HFFc6 (cell line): ENCODE data around the gene KCNIP1. TPM values are rescaled to one million over a fixed set of nuclear protein-coding genes. Genes with fewer than 3 reads are reported as not detected.

Source experiments
- DNase-seq: peaks from one replicate; pipeline ENCODE4 v3.0.0-alpha.2; 2018
- H3K27ac Mint-ChIP-seq: 2 replicates; pipeline ENCODE4 v1.8.0; 2020; ENCODE audit warnings: mild to moderate bottlenecking, mixed read lengths
- H3K27me3 Mint-ChIP-seq: 2 replicates; pipeline ENCODE4 v1.8.0; 2021; ENCODE audit warnings: mild to moderate bottlenecking, moderate library complexity, mixed read lengths; ENCODE audit not compliant: insufficient read depth
- H3K36me3 Mint-ChIP-seq: 2 replicates; pipeline ENCODE4 v1.8.0; 2021; ENCODE audit warnings: low read depth, mixed read lengths
- H3K4me1 Mint-ChIP-seq: 2 replicates; pipeline ENCODE4 v1.8.0; 2020; ENCODE audit warnings: low read depth, mixed read lengths
- H3K4me3 Mint-ChIP-seq: 2 replicates; pipeline ENCODE4 v1.8.0; 2020; ENCODE audit warnings: mild to moderate bottlenecking, moderate library complexity, mixed read lengths
- H3K9me3 Mint-ChIP-seq: 2 replicates; pipeline ENCODE4 v1.8.0; 2020; ENCODE audit warnings: mild to moderate bottlenecking, mixed read lengths
- long read RNA-seq: library from polyadenylated mRNA; unstranded; transcript quantifications from one replicate; pipeline ENCODE4 v2.0.0, GENCODE V29; 2019
- total RNA-seq, 6 experiments: library from RNA; stranded (reverse); fragmentation: NEBNext Ultra II Directional; extraction: Animal tissue kit (Norgen Biotek cat#: 25700); gene quantifications; 2 replicates in 1 of 6; 3 replicates in 5 of 6; pipeline ENCODE4 v1.2.3, GENCODE V29; 2021
- TF ChIP-seq, protein P1 (sequence below): fragments of 200-600 bp; sonication (generic); IDR thresholded peaks from 2 replicates; pipeline ENCODE4 v1.5.0; 2021; ENCODE audit warnings: antibody characterized with exemption, mild to moderate bottlenecking

Gene KCNIP1
- not detected for total RNA-seq
- long read RNA-seq, result 0 reads

DNA sequence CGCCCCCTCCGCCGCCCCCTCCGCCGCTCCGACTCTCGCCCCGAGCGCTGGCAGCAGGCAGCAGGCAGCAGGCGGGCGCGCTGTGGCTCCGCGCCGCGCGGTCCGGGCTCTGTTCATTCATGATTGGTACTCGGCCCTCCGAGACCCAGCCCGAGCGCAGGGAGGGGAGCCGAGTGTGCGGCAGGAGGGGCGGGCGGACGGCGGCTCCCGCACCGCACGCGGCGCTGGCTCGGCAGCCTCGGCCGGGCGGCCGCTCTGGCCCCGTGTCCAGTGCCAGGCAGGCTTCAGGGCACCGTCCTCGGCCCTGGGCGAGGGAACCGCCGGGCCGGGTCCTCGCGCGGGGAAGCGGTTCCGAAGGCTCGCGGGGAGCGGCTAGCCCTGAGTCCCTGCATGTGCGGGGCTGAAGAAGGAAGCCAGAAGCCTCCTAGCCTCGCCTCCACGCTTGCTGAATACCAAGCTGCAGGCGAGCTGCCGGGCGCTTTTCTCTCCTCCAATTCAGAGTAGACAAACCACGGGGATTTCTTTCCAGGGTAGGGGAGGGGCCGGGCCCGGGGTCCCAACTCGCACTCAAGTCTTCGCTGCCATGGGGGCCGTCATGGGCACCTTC lies at the start of gene KCNIP1:
TSS of gene KCNIP1 (plus strand) at position 31 of the 607 bp plus-strand sequence.
- Mint-ChIP-seq H3K27me3 (peaks cover 26% of the 10 kb centered on the region), H3K4me3 (no peak within 1 kb of the TSS), H3K36me3 (no peaks in the 10 kb centered on the region), H3K27ac (no peak within 1 kb of the TSS), H3K9me3 (no peaks in the 10 kb centered on the region; the same call in none of the 2 replicates), H3K4me1 (no peaks in the 10 kb centered on the region)
- TF ChIP-seq, protein P1, sequence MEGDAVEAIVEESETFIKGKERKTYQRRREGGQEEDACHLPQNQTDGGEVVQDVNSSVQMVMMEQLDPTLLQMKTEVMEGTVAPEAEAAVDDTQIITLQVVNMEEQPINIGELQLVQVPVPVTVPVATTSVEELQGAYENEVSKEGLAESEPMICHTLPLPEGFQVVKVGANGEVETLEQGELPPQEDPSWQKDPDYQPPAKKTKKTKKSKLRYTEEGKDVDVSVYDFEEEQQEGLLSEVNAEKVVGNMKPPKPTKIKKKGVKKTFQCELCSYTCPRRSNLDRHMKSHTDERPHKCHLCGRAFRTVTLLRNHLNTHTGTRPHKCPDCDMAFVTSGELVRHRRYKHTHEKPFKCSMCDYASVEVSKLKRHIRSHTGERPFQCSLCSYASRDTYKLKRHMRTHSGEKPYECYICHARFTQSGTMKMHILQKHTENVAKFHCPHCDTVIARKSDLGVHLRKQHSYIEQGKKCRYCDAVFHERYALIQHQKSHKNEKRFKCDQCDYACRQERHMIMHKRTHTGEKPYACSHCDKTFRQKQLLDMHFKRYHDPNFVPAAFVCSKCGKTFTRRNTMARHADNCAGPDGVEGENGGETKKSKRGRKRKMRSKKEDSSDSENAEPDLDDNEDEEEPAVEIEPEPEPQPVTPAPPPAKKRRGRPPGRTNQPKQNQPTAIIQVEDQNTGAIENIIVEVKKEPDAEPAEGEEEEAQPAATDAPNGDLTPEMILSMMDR, result no peak
- DNase-seq, result no peak

DNA sequence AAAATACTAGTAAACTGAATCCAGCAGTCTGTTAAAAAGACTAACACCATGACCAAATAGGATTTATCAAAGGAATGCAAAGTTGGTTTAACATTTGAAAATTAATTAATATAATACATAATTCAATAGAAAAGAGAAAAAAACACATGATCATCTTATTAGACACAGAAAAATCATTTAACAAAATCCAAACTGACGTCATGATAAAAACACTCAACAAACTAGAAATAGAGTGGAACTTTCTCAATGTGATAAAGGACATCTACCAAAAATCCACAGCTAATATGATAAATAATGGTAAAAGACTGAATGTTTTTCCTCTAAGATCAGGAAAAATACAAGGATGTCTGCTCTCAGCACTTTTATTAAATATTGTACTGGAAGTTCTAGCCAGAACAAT lies 40.4 kb upstream of the KCNIP1 start:
- Mint-ChIP-seq H3K27me3 (no peaks in the 10 kb centered on the region), H3K4me3 (no peak overlapping the region), H3K9me3 (peaks cover 7% of the 10 kb centered on the region; the same call in 1 of the 2 replicates)

DNA sequence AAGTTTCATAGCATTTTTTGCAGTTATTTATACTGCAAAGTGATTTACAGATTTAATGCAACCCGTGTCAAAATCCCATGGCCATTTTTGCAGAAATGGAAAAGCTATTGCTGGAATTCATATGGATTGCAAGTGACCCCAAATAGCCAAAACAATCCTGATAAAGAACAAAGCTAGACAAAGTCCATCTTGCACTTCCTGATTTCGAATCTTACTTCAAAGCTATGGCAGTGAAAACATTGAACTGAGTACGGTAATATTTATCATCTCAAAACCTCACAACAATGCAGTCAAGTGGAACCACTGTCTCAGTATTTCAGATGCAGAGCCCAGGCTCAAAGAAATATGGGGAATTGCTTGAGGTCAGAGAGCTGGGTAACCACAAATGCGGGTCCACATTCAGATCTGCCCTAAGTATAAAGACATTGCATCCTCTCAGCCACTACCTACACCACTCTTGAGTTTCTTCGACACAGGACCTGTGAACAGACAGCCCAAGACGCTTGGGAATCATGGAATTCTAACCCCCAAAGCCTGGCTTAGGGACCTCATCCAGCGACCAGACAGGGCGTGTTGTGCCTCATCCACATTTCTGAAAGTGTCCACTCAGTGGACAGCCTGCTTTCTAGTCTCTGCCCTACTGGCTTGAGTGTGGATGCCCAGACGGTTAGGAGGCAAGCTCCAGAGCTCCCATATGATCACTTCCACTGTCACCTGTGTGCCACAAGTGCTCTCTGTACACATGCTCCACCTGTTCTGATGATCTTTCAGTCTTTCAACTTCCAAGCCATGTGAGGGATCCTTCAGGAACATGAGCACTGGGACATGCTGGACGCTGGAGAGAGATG lies 39.3 kb upstream of the KCNIP1 start:
- TF ChIP-seq, protein P1, result no peak
- peaks cover 10% of the 10 kb centered on the region for H3K9me3 Mint-ChIP-seq
- no peak overlapping the region for H3K4me3 Mint-ChIP-seq
- H3K27ac Mint-ChIP-seq, result no peak overlapping the region
- H3K36me3 Mint-ChIP-seq, result no peaks in the 10 kb centered on the region
- no peaks in the 10 kb centered on the region; the same call in 1 of the 2 replicates for H3K27me3 Mint-ChIP-seq
- no peak for DNase-seq
- H3K4me1 Mint-ChIP-seq, result no peaks in the 10 kb centered on the region

More for the DNA sequence above, 40.4 kb upstream of the KCNIP1 start:
- Mint-ChIP-seq H3K27ac (no peak overlapping the region), H3K4me1 (no peaks in the 10 kb centered on the region), H3K36me3 (no peaks in the 10 kb centered on the region)
- TF ChIP-seq, protein P1, result no peak
- DNase-seq, result no peak

DNA sequence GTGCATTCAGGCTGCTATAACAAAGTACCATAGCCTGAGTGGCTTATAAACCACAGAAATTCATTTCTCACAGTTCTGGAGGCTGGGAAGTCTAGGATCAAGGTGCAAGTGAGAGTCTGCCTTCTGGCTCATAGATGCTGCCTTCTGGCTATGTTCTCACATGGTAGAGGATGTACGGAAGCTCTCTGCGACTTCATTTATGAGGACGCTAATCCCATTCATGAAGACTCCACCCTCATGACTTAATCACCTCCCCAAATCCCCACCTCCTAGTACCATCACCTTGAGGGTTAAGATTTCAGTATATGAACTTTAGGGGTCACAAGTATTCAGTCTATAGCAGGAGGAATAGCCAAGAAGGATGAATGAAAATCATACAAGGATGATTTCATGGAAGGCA lies 37.3 kb upstream of the KCNIP1 start:
- DNase-seq, result no peak
- peaks cover 18% of the 10 kb centered on the region for H3K9me3 Mint-ChIP-seq
- H3K27ac Mint-ChIP-seq, result no peak overlapping the region
- TF ChIP-seq, protein P1, result no peak
- no peaks in the 10 kb centered on the region for H3K4me1 Mint-ChIP-seq
- H3K27me3 Mint-ChIP-seq, result peaks cover 6% of the 10 kb centered on the region
- H3K36me3 Mint-ChIP-seq, result no peaks in the 10 kb centered on the region
- no peak overlapping the region for H3K4me3 Mint-ChIP-seq

DNA sequence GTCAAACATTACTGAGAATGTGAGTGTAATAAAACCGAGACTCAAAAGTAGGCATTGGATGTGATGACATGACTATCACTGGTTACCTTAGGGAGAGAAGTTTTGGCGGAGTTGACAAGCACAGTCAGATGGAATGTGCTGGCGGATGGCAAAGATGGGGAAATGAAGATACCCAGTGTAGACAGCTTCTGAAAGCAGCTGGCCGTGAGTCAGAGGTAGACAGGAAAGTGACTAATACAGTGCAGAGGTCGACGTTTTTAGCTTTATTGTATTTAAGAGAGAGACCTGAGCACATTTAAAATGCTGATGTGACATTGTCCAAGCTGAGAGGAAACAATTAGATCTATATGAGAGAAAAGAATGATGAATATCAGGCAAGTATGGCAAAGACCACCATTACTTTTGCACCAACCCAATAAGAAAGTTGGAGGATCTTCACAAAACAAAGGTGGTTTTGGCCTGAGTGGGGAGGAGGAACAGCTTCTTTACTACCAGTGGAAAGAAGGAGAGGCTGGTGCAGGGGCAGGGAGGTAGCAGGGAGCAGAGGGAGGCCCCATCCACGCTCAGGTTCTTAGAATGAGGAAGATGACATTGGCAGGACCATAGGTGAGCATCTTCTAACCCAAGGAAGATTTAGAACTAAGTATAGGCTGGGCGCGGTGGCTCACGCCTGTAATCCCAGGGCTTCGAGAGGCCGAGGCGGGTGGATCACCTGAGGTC lies 36.7 kb upstream of the KCNIP1 start:
- H3K4me1 Mint-ChIP-seq, result no peaks in the 10 kb centered on the region
- H3K4me3 Mint-ChIP-seq, result no peak overlapping the region
- H3K36me3 Mint-ChIP-seq, result no peaks in the 10 kb centered on the region
- H3K9me3 Mint-ChIP-seq, result peaks cover 13% of the 10 kb centered on the region
- TF ChIP-seq, protein P1, result no peak
- peaks cover 6% of the 10 kb centered on the region for H3K27me3 Mint-ChIP-seq
- peak; percentile 68 for DNase-seq
- H3K27ac Mint-ChIP-seq, result no peak overlapping the region
